Measurements from ENCODE around the gene DHH. TPM values are rescaled to one million over a fixed set of nuclear protein-coding genes. Genes with fewer than 3 reads are reported as not detected.

The DHH gene
- total RNA-seq (2021) = 0.13 and 0.28 TPM in 2 replicates
- Bru-seq, nascent RNA = percentile 21 among the genes with signal in this experiment
- BruChase-seq, experiment 1, labeled RNA remaining after a 2-hour chase = percentile 32 among the genes with signal in this experiment
- BruChase-seq, experiment 2, labeled RNA remaining after a 6-hour chase = percentile 24 among the genes with signal in this experiment
- long read RNA-seq = 0 reads

- CTCF ChIA-PET = interaction anchor here (0.6 to 0.8 kb wide), 2 partner anchors 25 to 38 kb away, joined by 3 to 4 read pairs; no protein-coding TSS in a partner anchor
- TF ChIP-seq EZH2 (IDR thresholded peaks at IDR 0.05; ENCODE audit: low read depth) = no peak
- TF ChIP-seq, protein P1, sequence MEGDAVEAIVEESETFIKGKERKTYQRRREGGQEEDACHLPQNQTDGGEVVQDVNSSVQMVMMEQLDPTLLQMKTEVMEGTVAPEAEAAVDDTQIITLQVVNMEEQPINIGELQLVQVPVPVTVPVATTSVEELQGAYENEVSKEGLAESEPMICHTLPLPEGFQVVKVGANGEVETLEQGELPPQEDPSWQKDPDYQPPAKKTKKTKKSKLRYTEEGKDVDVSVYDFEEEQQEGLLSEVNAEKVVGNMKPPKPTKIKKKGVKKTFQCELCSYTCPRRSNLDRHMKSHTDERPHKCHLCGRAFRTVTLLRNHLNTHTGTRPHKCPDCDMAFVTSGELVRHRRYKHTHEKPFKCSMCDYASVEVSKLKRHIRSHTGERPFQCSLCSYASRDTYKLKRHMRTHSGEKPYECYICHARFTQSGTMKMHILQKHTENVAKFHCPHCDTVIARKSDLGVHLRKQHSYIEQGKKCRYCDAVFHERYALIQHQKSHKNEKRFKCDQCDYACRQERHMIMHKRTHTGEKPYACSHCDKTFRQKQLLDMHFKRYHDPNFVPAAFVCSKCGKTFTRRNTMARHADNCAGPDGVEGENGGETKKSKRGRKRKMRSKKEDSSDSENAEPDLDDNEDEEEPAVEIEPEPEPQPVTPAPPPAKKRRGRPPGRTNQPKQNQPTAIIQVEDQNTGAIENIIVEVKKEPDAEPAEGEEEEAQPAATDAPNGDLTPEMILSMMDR (conservative IDR thresholded peaks at IDR 0.05) = no peak
- Histone ChIP-seq H4K20me1 (ENCODE audit: insufficient read depth) (no peaks in the 10 kb centered on the region), H3K79me2 (ENCODE audit: low read depth) (no peaks in the 10 kb centered on the region), H3K27me3 (ENCODE audit: insufficient read depth, low read depth) (peaks cover 23% of the 10 kb centered on the region), H2AFZ (no peak within 1 kb of the TSS), H3K9me3 (ENCODE audit: insufficient read depth, low read depth) (no peaks in the 10 kb centered on the region), H3F3A (ENCODE audit: insufficient read depth, low read depth) (peaks cover 21% of the 10 kb centered on the region; the same call in 1 of the 2 replicates), H3K27ac (no peak within 1 kb of the TSS), H3K4me2 (peak within 1 kb of the TSS; percentile 59), H3K9me2 (ENCODE audit: insufficient read depth) (no peaks in the 10 kb centered on the region), H3K4me3 (peak within 1 kb of the TSS; percentile 8; the same call in 1 of the 2 replicates), H3K36me3 (ENCODE audit: low read depth) (no peaks in the 10 kb centered on the region), H3K4me1 (replicated peaks; ENCODE audit: insufficient read depth) (peaks cover 11% of the 10 kb centered on the region; the same call in 1 of the 2 replicates)
- POLR2A ChIA-PET (ENCODE audit: unreplicated experiment) = interaction anchor here (0.6 kb wide), 1 partner anchor 23 kb away, joined by 3 read pairs; no protein-coding TSS in a partner anchor
- BruUV-seq (replicated peaks) = no TSS peak
- intact Hi-C loops (cut with micrococcal nuclease; ENCODE audit: unreplicated experiment) = no loop called here
- DNase-seq = no peak
Observed at GRCh38 chr12:49094160-49094974, at the start of gene DHH. DHH (minus strand) TSS chr12:49094801; CDS start chr12:49094512, 289 bp downstream.

DNA sequence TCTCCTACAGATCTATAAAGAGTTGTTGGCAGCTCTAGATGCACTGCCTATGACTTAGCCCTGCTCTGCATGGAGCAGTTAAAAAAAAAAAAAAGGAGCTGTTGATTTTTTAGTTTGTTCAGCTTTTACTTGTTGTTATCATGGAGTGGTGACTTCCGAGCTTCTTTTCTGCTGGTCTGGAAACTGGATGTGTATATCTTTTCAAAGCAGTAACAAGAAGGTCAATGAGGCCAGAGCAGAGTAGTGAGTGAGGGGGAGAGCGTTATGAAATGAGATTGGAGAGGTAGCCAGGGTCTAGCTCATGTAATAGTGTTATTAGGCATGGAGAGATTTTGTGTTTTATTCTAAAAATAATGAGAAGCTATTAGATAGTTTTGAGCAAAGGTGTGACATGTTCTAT lies 49.8 kb upstream of the DHH start:
- POLR2A ChIA-PET (ENCODE audit: unreplicated experiment) = no interaction called here
- H3F3A ChIP-seq (ENCODE audit: insufficient read depth, low read depth) = no peaks in the 10 kb centered on the region
- no peaks in the 10 kb centered on the region for H3K4me1 ChIP-seq (replicated peaks; ENCODE audit: insufficient read depth)
- H3K27me3 ChIP-seq (ENCODE audit: insufficient read depth, low read depth) = no peaks in the 10 kb centered on the region
- no peak overlapping the region for H3K4me3 ChIP-seq
- no peaks in the 10 kb centered on the region for H3K9me2 ChIP-seq (ENCODE audit: insufficient read depth)
- H3K36me3 ChIP-seq (ENCODE audit: low read depth) = no peaks in the 10 kb centered on the region
- no peak for DNase-seq
- no peak overlapping the region for H3K4me2 ChIP-seq
- no peaks in the 10 kb centered on the region for H3K79me2 ChIP-seq (ENCODE audit: low read depth)
- CTCF ChIA-PET = interaction anchor here (0.9 kb wide), 1 partner anchor 12 kb away, joined by 4 read pairs; no protein-coding TSS in a partner anchor
- intact Hi-C loops (cut with micrococcal nuclease; ENCODE audit: unreplicated experiment) = no loop called here
- H3K27ac ChIP-seq = no peak overlapping the region
- no TSS peak for BruUV-seq (replicated peaks)
- TF ChIP-seq, protein P1 (conservative IDR thresholded peaks at IDR 0.05) = no peak
- TF ChIP-seq EZH2 (IDR thresholded peaks at IDR 0.05; ENCODE audit: low read depth) = no peak
- H2AFZ ChIP-seq = no peak overlapping the region
- no peaks in the 10 kb centered on the region for H3K9me3 ChIP-seq (ENCODE audit: insufficient read depth, low read depth)
- H4K20me1 ChIP-seq (ENCODE audit: insufficient read depth) = no peaks in the 10 kb centered on the region

DNA sequence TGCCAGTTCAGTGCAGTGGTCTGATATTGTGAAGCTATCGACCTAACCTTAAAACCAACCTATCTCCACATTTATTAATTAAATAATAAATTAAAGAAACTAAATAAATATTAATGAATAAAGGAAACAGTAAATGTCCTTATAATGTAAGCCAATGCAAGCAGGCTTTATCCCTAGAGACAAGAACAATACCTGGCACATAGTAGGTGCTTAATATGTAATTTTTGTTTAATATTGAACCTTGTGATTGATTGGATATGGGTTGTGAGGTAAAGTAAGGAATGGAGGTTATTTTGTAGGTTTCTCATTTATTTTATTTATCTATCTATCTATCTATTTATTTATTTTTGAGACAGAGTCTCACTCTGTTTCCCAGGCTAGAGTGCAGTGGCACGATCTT lies 44.4 kb upstream of the DHH start:
- intact Hi-C loops (cut with micrococcal nuclease; ENCODE audit: unreplicated experiment) = no loop called here
- no peaks in the 10 kb centered on the region for H3F3A ChIP-seq (ENCODE audit: insufficient read depth, low read depth)
- H3K27me3 ChIP-seq (ENCODE audit: insufficient read depth, low read depth) = no peaks in the 10 kb centered on the region
- H4K20me1 ChIP-seq (ENCODE audit: insufficient read depth) = no peaks in the 10 kb centered on the region
- ChIA-PET CTCF (no interaction called here), POLR2A (ENCODE audit: unreplicated experiment) (interaction anchor here (0.6 kb wide), 1 partner anchor 11 kb away, joined by 3 read pairs; no protein-coding TSS in a partner anchor)
- H3K27ac ChIP-seq = no peak overlapping the region
- BruUV-seq (replicated peaks) = no TSS peak
- H3K36me3 ChIP-seq (ENCODE audit: low read depth) = no peaks in the 10 kb centered on the region
- H3K9me2 ChIP-seq (ENCODE audit: insufficient read depth) = no peaks in the 10 kb centered on the region
- 0 out of 2 replicates have a peak, but pooled peaks cover under 1% of the 10 kb centered on the region for H3K79me2 ChIP-seq (ENCODE audit: low read depth)
- no peaks in the 10 kb centered on the region for H3K4me1 ChIP-seq (replicated peaks; ENCODE audit: insufficient read depth)
- H3K9me3 ChIP-seq (ENCODE audit: insufficient read depth, low read depth) = no peaks in the 10 kb centered on the region
- TF ChIP-seq EZH2 (IDR thresholded peaks at IDR 0.05; ENCODE audit: low read depth) = no peak
- TF ChIP-seq, protein P1 (conservative IDR thresholded peaks at IDR 0.05) = no peak
- H2AFZ ChIP-seq = no peak overlapping the region
- no peak overlapping the region for H3K4me2 ChIP-seq
- DNase-seq = no peak
- no peak overlapping the region for H3K4me3 ChIP-seq

Data from PC-9 (cell line).